IMR-90 (cell line): ENCODE measurements around the gene EVA1C. TPM values are rescaled to one million over a fixed set of nuclear protein-coding genes. Genes with fewer than 3 reads are reported as not detected.

Source experiments
- ATAC-seq: fragments of 200-7000 bp; cut with Tn5 transposase; 2 replicates; pipeline ENCODE4 v1.9.1; 2020; ENCODE audit warnings: low read depth, mild to moderate bottlenecking, moderate library complexity
- BruUV-seq: library from RNA; stranded (reverse); fragments of 400-500 nt; replicated peaks from 2 replicates; lab custom pipeline; 2021; lab: Mats Ljungman, UMichigan
- CTCF ChIA-PET: fragments of 300-600 bp; formaldehyde crosslinking; extraction: SDS; loops from one replicate; lab custom pipeline; 2021; ENCODE audit warnings: antibody characterized with exemption; lab: Yijun Ruan, JAX
- POLR2A ChIA-PET: fragments of 300-600 bp; sonication (Branson Sonifier 250); formaldehyde crosslinking; loops from one replicate; lab custom pipeline; 2022; ENCODE audit warnings: antibody characterized with exemption; ENCODE audit not compliant: unreplicated experiment; lab: Charles Lee
- DNase-seq: peaks from one replicate; pipeline ENCODE4 v3.0.0; 2013
- H2AFZ ChIP-seq: replicated peaks from 2 replicates; pipeline ENCODE3; 2013; ENCODE audit warnings: low read length, mild to moderate bottlenecking; ENCODE audit not compliant: poor library complexity
- H2AK5ac ChIP-seq: 2 replicates; pipeline ENCODE4 v1.6.1; 2013; ENCODE audit warnings: low read depth, low read length, inconsistent platforms
- H2AK9ac ChIP-seq: replicated peaks from 2 replicates; pipeline ENCODE3; 2013; ENCODE audit warnings: mild to moderate bottlenecking, low read depth, low read length, moderate library complexity; ENCODE audit not compliant: poor library complexity
- H2BK120ac ChIP-seq: 2 replicates; pipeline ENCODE4 v1.6.1; 2013; ENCODE audit warnings: low read depth, low read length, inconsistent platforms
- H2BK15ac ChIP-seq: 3 replicates; pipeline ENCODE4 v1.6.1; 2013; ENCODE audit warnings: low read depth, low read length, inconsistent platforms
- H2BK20ac ChIP-seq: 2 replicates; pipeline ENCODE4 v1.6.1; 2013; ENCODE audit warnings: low read depth, mild to moderate bottlenecking, inconsistent platforms, low read length, moderate library complexity
- H2BK5ac ChIP-seq: 2 replicates; pipeline ENCODE4 v1.6.1; 2013; ENCODE audit warnings: mild to moderate bottlenecking, low read depth, low read length, inconsistent platforms; ENCODE audit not compliant: poor library complexity, severe bottlenecking
- H3K14ac ChIP-seq: replicated peaks from 2 replicates; pipeline ENCODE4 v1.6.1; 2013; ENCODE audit warnings: low read depth, low read length, inconsistent platforms
- H3K18ac ChIP-seq: 2 replicates; pipeline ENCODE4 v1.6.1; 2013; ENCODE audit warnings: low read depth, low read length, control low read depth
- H3K23ac ChIP-seq: 2 replicates; pipeline ENCODE4 v1.6.1; 2013; ENCODE audit warnings: low read depth, low read length, inconsistent platforms
- H3K27ac ChIP-seq: 2 replicates; pipeline ENCODE4 v1.5.1; 2013; ENCODE audit warnings: mild to moderate bottlenecking, control low read depth, low read length; ENCODE audit not compliant: insufficient read depth
- H3K27me3 ChIP-seq: 2 replicates; pipeline ENCODE4 v1.6.1; 2013; ENCODE audit warnings: low read length; ENCODE audit not compliant: control insufficient read depth, insufficient read depth
- H3K36me3 ChIP-seq: 2 replicates; pipeline ENCODE4 v1.6.1; 2013; ENCODE audit warnings: low read length, mixed read lengths; ENCODE audit not compliant: control insufficient read depth, insufficient read depth
- H3K4ac ChIP-seq: 2 replicates; pipeline ENCODE4 v1.6.1; 2013; ENCODE audit warnings: low read depth, low read length, inconsistent platforms
- H3K4me1 ChIP-seq: 2 replicates; pipeline ENCODE4 v1.6.1; 2013; ENCODE audit warnings: low read length, mixed read lengths; ENCODE audit not compliant: control insufficient read depth, insufficient read depth
- H3K4me2 ChIP-seq: 2 replicates; pipeline ENCODE4 v1.6.1; 2013; ENCODE audit warnings: low read depth, mild to moderate bottlenecking, control low read depth, low read length, moderate library complexity
- H3K4me3 ChIP-seq: 2 replicates; pipeline ENCODE4 v1.5.1; 2013; ENCODE audit warnings: low read depth, mild to moderate bottlenecking, control low read depth, low read length, moderate library complexity; ENCODE audit not compliant: insufficient read depth
- H3K56ac ChIP-seq: 2 replicates; pipeline ENCODE4 v1.6.1; 2013; ENCODE audit warnings: low read length, inconsistent platforms; ENCODE audit not compliant: insufficient read depth; ENCODE audit errors: extremely low read depth
- H3K79me1 ChIP-seq, 2 experiments: 2 replicates each; pipeline ENCODE4 v1.6.1; 2013; ENCODE audit warnings: low read length in 2 of 2, inconsistent platforms in 1 of 2, low read depth in 1 of 2
- H3K9ac ChIP-seq: 2 replicates; pipeline ENCODE4 v1.6.1; 2013; ENCODE audit warnings: low read depth, low read length, control low read depth
- H3K9me1 ChIP-seq: 2 replicates; pipeline ENCODE4 v1.6.1; 2013; ENCODE audit warnings: low read length, inconsistent platforms; ENCODE audit not compliant: insufficient read depth
- H3K9me3 ChIP-seq: 2 replicates; pipeline ENCODE4 v1.6.1; 2013; ENCODE audit warnings: low read length; ENCODE audit not compliant: control insufficient read depth, insufficient read depth
- H4K20me1 ChIP-seq: 2 replicates; pipeline ENCODE4 v1.6.1; 2013; ENCODE audit warnings: low read length, inconsistent platforms; ENCODE audit not compliant: insufficient read depth
- H4K5ac ChIP-seq: 2 replicates; pipeline ENCODE4 v1.6.1; 2013; ENCODE audit warnings: mild to moderate bottlenecking, low read depth, low read length, control low read depth
- H4K8ac ChIP-seq, 2 experiments: 2 replicates each; pipeline ENCODE4 v1.6.1; 2013; ENCODE audit warnings: low read depth in 2 of 2, low read length in 2 of 2, control low read depth in 1 of 2, inconsistent platforms in 1 of 2
- H4K91ac ChIP-seq: 2 replicates; pipeline ENCODE4 v1.6.1; 2013; ENCODE audit warnings: low read depth, low read length, inconsistent platforms; ENCODE audit not compliant: insufficient read depth
- BHLHE40 ChIP-seq: fragments of 150-350 bp; IDR thresholded peaks from 2 replicates; pipeline ENCODE4 v1.6.1; 2016; ENCODE audit warnings: mild to moderate bottlenecking, low read depth, low read length
- CEBPB ChIP-seq: IDR thresholded peaks from 2 replicates; pipeline ENCODE4 v1.6.1; 2012; ENCODE audit warnings: low read depth, low read length, improper control_type of control experiment
- CHD1 ChIP-seq: IDR thresholded peaks from 2 replicates; pipeline ENCODE4 v1.6.1; 2012; ENCODE audit warnings: low read depth, low read length, improper control_type of control experiment
- CTCF ChIP-seq: conservative IDR thresholded peaks from 2 replicates; pipeline ENCODE4 v1.5.1; 2012; ENCODE audit warnings: mild to moderate bottlenecking, low read depth, low read length, improper control_type of control experiment
- ELK1 ChIP-seq: fragments of 150-350 bp; IDR thresholded peaks from 2 replicates; pipeline ENCODE4 v1.6.1; 2016; ENCODE audit warnings: low read depth, mild to moderate bottlenecking, low read length, moderate library complexity, borderline replicate concordance
- FOS ChIP-seq: fragments of 150-350 bp; IDR thresholded peaks from 2 replicates; pipeline ENCODE4 v1.6.1; 2016; ENCODE audit warnings: low read depth, low read length
- MAFK ChIP-seq: IDR thresholded peaks from 2 replicates; pipeline ENCODE4 v1.6.1; 2012; ENCODE audit warnings: low read depth, low read length, improper control_type of control experiment
- MAZ ChIP-seq: IDR thresholded peaks from 2 replicates; pipeline ENCODE4 v1.6.1; 2012; ENCODE audit warnings: low read depth, mild to moderate bottlenecking, low read length, improper control_type of control experiment, moderate library complexity, borderline replicate concordance
- MXI1 ChIP-seq: IDR thresholded peaks from 2 replicates; pipeline ENCODE4 v1.6.1; 2012; ENCODE audit warnings: low read depth, mild to moderate bottlenecking, low read length, moderate library complexity, borderline replicate concordance
- NFE2L2 ChIP-seq: fragments of 150-350 bp; IDR thresholded peaks from 2 replicates; pipeline ENCODE4 v1.6.1; 2016; ENCODE audit warnings: low read depth, mild to moderate bottlenecking, low read length
- POLR2A ChIP-seq: IDR thresholded peaks from 2 replicates; pipeline ENCODE4 v1.6.1; 2012; ENCODE audit warnings: mild to moderate bottlenecking, low read depth, low read length
- RAD21 ChIP-seq: IDR thresholded peaks from 2 replicates; pipeline ENCODE4 v1.6.1; 2012; ENCODE audit warnings: low read length, improper control_type of control experiment
- RCOR1 ChIP-seq: IDR thresholded peaks from 2 replicates; pipeline ENCODE4 v1.6.1; 2012; ENCODE audit warnings: mild to moderate bottlenecking, low read length, improper control_type of control experiment; ENCODE audit not compliant: insufficient replicate concordance
- RFX5 ChIP-seq: IDR thresholded peaks from 2 replicates; pipeline ENCODE4 v1.8.0; 2012; ENCODE audit warnings: low read depth, mild to moderate bottlenecking, low read length, moderate library complexity
- SMC3 ChIP-seq: fragments of 150-350 bp; IDR thresholded peaks from 2 replicates; pipeline ENCODE4 v1.6.1; 2016; ENCODE audit warnings: low read depth, mild to moderate bottlenecking, antibody characterized with exemption, low read length, moderate library complexity
- USF2 ChIP-seq: fragments of 150-350 bp; IDR thresholded peaks from 2 replicates; pipeline ENCODE4 v1.6.1; 2017; ENCODE audit warnings: mild to moderate bottlenecking, antibody characterized with exemption, low read length, low read depth
- WGBS, 2 experiments: methylation state at CpG; one replicate each; pipeline versions ENCODE4 v1.1.5 to v1.1.7; 2013; ENCODE audit warnings: missing lambda C conversion rate in 2 of 2; ENCODE audit not compliant: insufficient read length in 1 of 2; ENCODE audit errors: extremely low coverage in 2 of 2; 5-methylcytosine and 5-hydroxymethylcytosine counted together
- dilution Hi-C: fragments of 300-500 bp; cut with HindIII; formaldehyde crosslinking; loops from one replicate; pipeline ENCODE4 v1.14.3; 2018; ENCODE audit warnings: low sequenced_read_pairs; ENCODE audit not compliant: unreplicated experiment
- in situ Hi-C: fragments of 300-500 bp; cut with MboI; formaldehyde crosslinking; loops from 3 replicates; pipeline ENCODE4 v1.14.3; 2019; ENCODE audit warnings: low sequenced_read_pairs, inconsistent platforms, mixed read lengths
- intact Hi-C: fragments of 100-400 bp; cut with micrococcal nuclease; formaldehyde crosslinking; loops from 2 replicates; pipeline ENCODE4 v1.10.0; 2022
- polyA plus RNA-seq, 3 experiments: library from polyadenylated mRNA; depleted of rRNA; stranded (reverse); fragments of >200 nt; gene quantifications; 2 replicates each; pipeline ENCODE4 v1.2.3, GENCODE V29; 2012; ENCODE audit warnings: low replicate concordance in 1 of 3
- total RNA-seq: library from RNA; depleted of rRNA; stranded (reverse); fragments of >200 nt; gene quantifications from 2 replicates; pipeline ENCODE4 v1.2.3, GENCODE V29; 2012

EVA1C gene
- total and polyA plus RNA-seq, 2 of the 4 experiments (the other 2 are of a cell fraction) = 0.72 to 1.1 TPM

- Histone ChIP-seq H3K4me2 (no peak overlapping the region), H3K4me1 (peaks cover 11% of the 10 kb centered on the region), H3K9me3 (no peaks in the 10 kb centered on the region), H2BK15ac (no peak overlapping the region), H4K5ac (no peak overlapping the region; the same call in 1 of the 2 replicates), H3K4me3 (no peak overlapping the region), H2BK5ac (no peak overlapping the region), H3K27me3 (no peaks in the 10 kb centered on the region), H3K9ac (no peak overlapping the region), H4K8ac (no peak overlapping the region), H3K27ac (no peak overlapping the region), H3K23ac (no peak overlapping the region), H3K18ac (no peak overlapping the region), H3K36me3 (peaks cover 41% of the 10 kb centered on the region), H4K91ac (no peak overlapping the region), H2AK9ac (no peak overlapping the region), H2BK20ac (no peak overlapping the region), H4K20me1 (no peaks in the 10 kb centered on the region), H3K9me1 (peaks cover 5% of the 10 kb centered on the region; the same call in 1 of the 2 replicates), H3K14ac (no peak overlapping the region), H3K79me1 (peaks cover 21 to 26% of the 10 kb centered on the region in 2 experiments), H2AFZ (no peak overlapping the region), H2BK120ac (no peak overlapping the region), H3K56ac (no peak overlapping the region), H3K4ac (no peak overlapping the region), H2AK5ac (no peak overlapping the region)
- WGBS, 2 experiments = 80% methylated on average over 1 of the region's 9 CpGs; no CpG with 5 or more reads in 1 of the 2 experiments
- dilution Hi-C loops (no loop called here), in situ Hi-C loops (no loop called here), intact Hi-C loops (no loop called here)
- no TSS peak for BruUV-seq
- TF ChIP-seq FOS = no peak
- TF ChIP-seq RAD21 = no peak
- no peak for TF ChIP-seq RCOR1
- no peak for TF ChIP-seq CHD1
- TF ChIP-seq CTCF = no peak
- TF ChIP-seq MXI1 = no peak
- no peak for TF ChIP-seq RFX5
- no peak for TF ChIP-seq POLR2A
- no peak for TF ChIP-seq ELK1
- TF ChIP-seq NFE2L2 = no peak
- TF ChIP-seq BHLHE40 = no peak
- TF ChIP-seq MAFK = no peak
- no peak for TF ChIP-seq USF2
- TF ChIP-seq CEBPB = no peak
- no peak for TF ChIP-seq MAZ
- TF ChIP-seq SMC3 = no peak
- ATAC-seq (no peak), DNase-seq (peak; percentile 66)
- POLR2A ChIA-PET = no interaction called here
- CTCF ChIA-PET = no interaction called here
Observed at GRCh38 chr21:32368386-32368785, 44.1 kb upstream of the EVA1C start.
